ENCODE results near the gene TAL1.

The TAL1 gene

DNA sequence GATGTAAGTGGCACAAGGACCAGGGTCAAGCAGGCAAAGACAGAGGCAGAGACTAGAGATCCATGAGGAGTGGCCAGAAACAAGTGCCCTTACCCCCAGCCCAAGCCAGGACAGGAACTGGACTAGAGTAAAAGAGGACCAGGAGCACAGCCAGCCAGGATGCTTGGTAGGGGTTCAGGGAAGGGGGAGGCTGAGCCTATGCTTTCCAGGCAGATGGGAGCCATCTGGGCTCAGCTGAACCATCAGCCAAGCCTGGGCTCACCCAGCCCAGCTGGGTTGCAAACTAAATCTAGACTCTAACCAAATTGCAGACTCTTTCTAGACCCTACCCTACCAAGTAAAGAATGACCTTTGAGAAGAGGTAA lies 57.4 kb downstream of the TAL1 start:
- DNase-seq (ENCODE audit: low read depth): no peak

DNA sequence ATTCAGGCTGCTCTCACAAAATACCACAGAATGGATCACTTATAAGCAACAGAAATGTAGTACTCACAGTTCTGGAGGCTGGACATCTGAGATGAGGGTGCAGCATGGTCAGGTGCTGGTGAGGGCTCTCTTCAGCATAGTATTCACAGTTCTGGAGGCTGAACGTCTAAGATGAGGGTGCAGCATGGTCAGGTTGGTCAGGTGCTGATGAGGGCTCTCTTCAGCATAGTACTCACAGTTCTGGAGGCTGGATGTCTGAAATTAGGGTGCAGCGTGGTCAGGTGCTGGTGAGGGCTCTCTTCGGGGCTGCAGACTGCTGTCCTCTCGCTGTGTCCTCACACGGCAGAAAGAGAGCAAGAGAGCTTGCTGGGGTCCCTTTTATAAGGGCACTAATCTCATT lies 59.2 kb downstream of the TAL1 start:
- DNase-seq (ENCODE audit: low read depth): no peak

Data from iris pigment epithelial cell (primary cell).